SK-N-SH (cell line): ENCODE data around the gene BRD3. TPM values are rescaled to one million over a fixed set of nuclear protein-coding genes. Genes with fewer than 3 reads are reported as not detected.

Experiments used
- CTCF ChIA-PET: fragments of 300-600, 350-600 bp; formaldehyde crosslinking; extraction: SDS; loops from one replicate; lab custom pipeline; 2021; lab: Yijun Ruan, JAX
- POLR2A ChIA-PET: fragments of 350-600 bp; sonication (Branson Sonifier 250); formaldehyde crosslinking; extraction: SDS; loops from one replicate; lab custom pipeline; 2020; ENCODE audit warnings: antibody characterized with exemption, inconsistent platforms; lab: Yijun Ruan, JAX
- DNase-seq: peaks from one replicate; pipeline ENCODE4 v3.0.0; 2012
- H2AFZ ChIP-seq: fragments of 200-600 bp; sonication (generic); 2 replicates; pipeline ENCODE4 v1.8.1; 2016; ENCODE audit warnings: antibody characterized with exemption, mild to moderate bottlenecking, low read depth
- H3F3A ChIP-seq: fragments of 200-600 bp; sonication (generic); replicated peaks from 2 replicates; pipeline ENCODE3; 2016; ENCODE audit warnings: antibody characterized with exemption, mild to moderate bottlenecking; ENCODE audit not compliant: insufficient read depth
- H3K27ac ChIP-seq, 2 experiments: fragments of 200-500 bp in 1 of 2; fragments of 200-600 bp in 1 of 2; sonication (Bioruptor generic) in 1 of 2; sonication (generic), shearing (Covaris generic) in 1 of 2; 2 replicates each; pipeline versions ENCODE4 v1.5.1 to v1.6.1; 2014 to 2016; ENCODE audit warnings: low read depth in 2 of 2, inconsistent platforms in 1 of 2, low read length in 1 of 2, mild to moderate bottlenecking in 1 of 2, mixed read lengths in 1 of 2
- H3K27me3 ChIP-seq: fragments of 200-600 bp; sonication (generic), shearing (Covaris generic); 2 replicates; pipeline ENCODE4 v1.6.1; 2016; ENCODE audit warnings: mixed run types; ENCODE audit not compliant: insufficient read depth
- H3K36me3 ChIP-seq, 2 experiments: fragments of 200-500 bp in 1 of 2; fragments of 200-600 bp in 1 of 2; sonication (Bioruptor generic) in 1 of 2; sonication (generic) in 1 of 2; replicated peaks in 1 of 2; 2 replicates each; pipeline versions ENCODE3 to v1.5.1; 2014 to 2016; ENCODE audit warnings: low read length in 1 of 2, mild to moderate bottlenecking in 1 of 2; ENCODE audit not compliant: insufficient read depth in 2 of 2, control insufficient read depth in 1 of 2
- H3K4me1 ChIP-seq, 2 experiments: fragments of 200-500 bp in 1 of 2; fragments of 200-600 bp in 1 of 2; sonication (Bioruptor generic) in 1 of 2; sonication (generic), shearing (Covaris generic) in 1 of 2; 2 replicates each; pipeline versions ENCODE4 v1.5.1 to v1.6.1; 2014 to 2016; ENCODE audit warnings: low read depth in 1 of 2, low read length in 1 of 2, mixed run types in 1 of 2; ENCODE audit not compliant: insufficient read depth in 2 of 2, control insufficient read depth in 1 of 2
- H3K4me2 ChIP-seq: fragments of 200-600 bp; sonication (generic), shearing (Covaris generic); 2 replicates; pipeline ENCODE4 v1.6.1; 2017; ENCODE audit warnings: mixed run types
- H3K4me3 ChIP-seq, 2 experiments: fragments of 200-500 bp in 1 of 2; fragments of 200-600 bp in 1 of 2; sonication (Bioruptor generic) in 1 of 2; sonication (generic), shearing (Covaris generic) in 1 of 2; 2 replicates each; pipeline versions ENCODE4 v1.5.1 to v1.8.1; 2014 to 2016; ENCODE audit warnings: low read depth in 2 of 2, inconsistent platforms in 1 of 2, low read length in 1 of 2, mild to moderate bottlenecking in 1 of 2, mixed read lengths in 1 of 2, moderate library complexity in 1 of 2
- H3K79me2 ChIP-seq: fragments of 200-600 bp; sonication (generic); 2 replicates; pipeline ENCODE4 v1.8.1; 2017; ENCODE audit warnings: mild to moderate bottlenecking; ENCODE audit not compliant: insufficient read depth
- H3K9ac ChIP-seq: fragments of 200-600 bp; sonication (generic); 2 replicates; pipeline ENCODE4 v1.6.1; 2017; ENCODE audit warnings: mixed run types
- H3K9me2 ChIP-seq: fragments of 200-600 bp; sonication (generic); 2 replicates; pipeline ENCODE4 v1.6.1; 2017; ENCODE audit warnings: mixed run types
- H3K9me3 ChIP-seq: fragments of 200-600 bp; sonication (generic); 2 replicates; pipeline ENCODE4 v1.6.1; 2017; ENCODE audit warnings: mixed run types, mild to moderate bottlenecking, moderate library complexity
- H4K20me1 ChIP-seq: fragments of 200-600 bp; sonication (generic); 2 replicates; pipeline ENCODE4 v1.6.1; 2017; ENCODE audit warnings: mild to moderate bottlenecking, mixed run types; ENCODE audit not compliant: insufficient read depth
- CHD2 ChIP-seq: fragments of 150-350 bp; IDR thresholded peaks from 2 replicates; pipeline ENCODE4 v1.6.1; 2018; ENCODE audit warnings: low read length; ENCODE audit not compliant: partially characterized antibody
- FOXM1 ChIP-seq: IDR thresholded peaks from 2 replicates; pipeline ENCODE4 v1.4.0; 2012; ENCODE audit warnings: low read depth, mild to moderate bottlenecking
- GABPA ChIP-seq: IDR thresholded peaks from 2 replicates; pipeline ENCODE4 v1.4.0; 2012; ENCODE audit warnings: low read depth, mild to moderate bottlenecking
- JUND ChIP-seq: IDR thresholded peaks from 2 replicates; pipeline ENCODE4 v1.4.0; 2012
- MEF2A ChIP-seq: IDR thresholded peaks from 2 replicates; pipeline ENCODE4 v1.4.0; 2012; ENCODE audit warnings: low read depth, borderline replicate concordance
- MXI1 ChIP-seq: IDR thresholded peaks from 2 replicates; pipeline ENCODE4 v1.6.1; 2012; ENCODE audit warnings: mild to moderate bottlenecking, low read depth, low read length, improper control_type of control experiment
- NFIC ChIP-seq: IDR thresholded peaks from 2 replicates; pipeline ENCODE4 v1.4.0; 2012; ENCODE audit warnings: borderline replicate concordance
- POLR2AphosphoS5 ChIP-seq: IDR thresholded peaks from 2 replicates; pipeline ENCODE4 v1.6.1; 2012; ENCODE audit warnings: low read depth, low read length
- SIN3A ChIP-seq: IDR thresholded peaks from 2 replicates; pipeline ENCODE4 v1.6.1; 2012; ENCODE audit warnings: low read depth, mild to moderate bottlenecking, low read length, moderate library complexity, borderline replicate concordance
- SMC3 ChIP-seq: IDR thresholded peaks from 2 replicates; pipeline ENCODE4 v1.6.1; 2012; ENCODE audit warnings: low read depth, low read length, improper control_type of control experiment
- YY1 ChIP-seq: IDR thresholded peaks from 2 replicates; pipeline ENCODE4 v1.4.0; 2012; ENCODE audit warnings: low read depth, mild to moderate bottlenecking
- WGBS: methylation state at CpG from one replicate; pipeline ENCODE4 v1.1.6; 2017; ENCODE audit warnings: low lambda C conversion rate; 5-methylcytosine and 5-hydroxymethylcytosine counted together
- polyA plus RNA-seq, 3 experiments: library from polyadenylated mRNA; depleted of rRNA; stranded (reverse); fragments of >200 nt; gene quantifications; 2 replicates each; pipeline ENCODE4 v1.2.3, GENCODE V29; 2012
- TF ChIP-seq, protein P1 (sequence below): fragments of 200-600 bp; sonication (generic); IDR thresholded peaks from 2 replicates; pipeline ENCODE4 v1.6.1; 2017; ENCODE audit warnings: antibody characterized with exemption, mild to moderate bottlenecking, moderate library complexity
- TF ChIP-seq, protein P2 (sequence below): fragments of 150-350 bp; IDR thresholded peaks from 2 replicates; pipeline ENCODE4 v1.6.1; 2017; ENCODE audit warnings: antibody characterized with exemption, low read length, low read depth, borderline replicate concordance

BRD3 gene
- polyA plus RNA-seq, 1 of the 3 experiments (the other 2 are of a cell fraction) = 11.4 TPM

DNA sequence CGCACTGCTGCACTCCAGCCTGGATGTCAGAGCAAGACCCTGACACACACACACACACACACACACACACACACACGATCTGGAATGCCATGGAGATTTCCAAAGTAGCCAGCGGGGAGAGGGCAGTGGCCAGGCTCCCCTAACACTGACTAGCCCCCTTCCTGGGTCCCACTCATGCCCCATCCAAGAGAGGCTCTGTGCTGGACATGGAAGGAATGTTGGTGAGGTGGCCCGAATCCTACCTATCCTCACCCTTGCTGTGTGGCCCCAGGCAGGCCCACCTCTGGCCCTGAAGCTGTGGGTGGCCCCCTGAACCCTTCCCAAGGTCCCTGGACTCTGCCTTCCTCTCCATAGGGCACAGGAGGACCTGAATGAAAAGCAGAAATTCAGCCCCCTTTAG, 7.3 kb downstream of the BRD3 start:
- no peak overlapping the region for H3K4me2 ChIP-seq
- peaks cover 6 to 78% of the 10 kb centered on the region in 2 experiments; a peak in 2 of 4 replicates for H3K4me1 ChIP-seq
- H3K9me2 ChIP-seq = no peaks in the 10 kb centered on the region
- peak; percentile 10 for DNase-seq
- no peaks in the 10 kb centered on the region for H3K36me3 ChIP-seq
- no peak overlapping the region for H3K4me3 ChIP-seq
- CTCF ChIA-PET = no interaction called here
- no peak overlapping the region for H3K9ac ChIP-seq
- H3K27ac ChIP-seq = no peak overlapping the region; a peak in 1 of 4 replicates
- TF ChIP-seq, protein P1, sequence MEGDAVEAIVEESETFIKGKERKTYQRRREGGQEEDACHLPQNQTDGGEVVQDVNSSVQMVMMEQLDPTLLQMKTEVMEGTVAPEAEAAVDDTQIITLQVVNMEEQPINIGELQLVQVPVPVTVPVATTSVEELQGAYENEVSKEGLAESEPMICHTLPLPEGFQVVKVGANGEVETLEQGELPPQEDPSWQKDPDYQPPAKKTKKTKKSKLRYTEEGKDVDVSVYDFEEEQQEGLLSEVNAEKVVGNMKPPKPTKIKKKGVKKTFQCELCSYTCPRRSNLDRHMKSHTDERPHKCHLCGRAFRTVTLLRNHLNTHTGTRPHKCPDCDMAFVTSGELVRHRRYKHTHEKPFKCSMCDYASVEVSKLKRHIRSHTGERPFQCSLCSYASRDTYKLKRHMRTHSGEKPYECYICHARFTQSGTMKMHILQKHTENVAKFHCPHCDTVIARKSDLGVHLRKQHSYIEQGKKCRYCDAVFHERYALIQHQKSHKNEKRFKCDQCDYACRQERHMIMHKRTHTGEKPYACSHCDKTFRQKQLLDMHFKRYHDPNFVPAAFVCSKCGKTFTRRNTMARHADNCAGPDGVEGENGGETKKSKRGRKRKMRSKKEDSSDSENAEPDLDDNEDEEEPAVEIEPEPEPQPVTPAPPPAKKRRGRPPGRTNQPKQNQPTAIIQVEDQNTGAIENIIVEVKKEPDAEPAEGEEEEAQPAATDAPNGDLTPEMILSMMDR = no peak
- no peak for TF ChIP-seq CHD2
- TF ChIP-seq, protein P2, sequence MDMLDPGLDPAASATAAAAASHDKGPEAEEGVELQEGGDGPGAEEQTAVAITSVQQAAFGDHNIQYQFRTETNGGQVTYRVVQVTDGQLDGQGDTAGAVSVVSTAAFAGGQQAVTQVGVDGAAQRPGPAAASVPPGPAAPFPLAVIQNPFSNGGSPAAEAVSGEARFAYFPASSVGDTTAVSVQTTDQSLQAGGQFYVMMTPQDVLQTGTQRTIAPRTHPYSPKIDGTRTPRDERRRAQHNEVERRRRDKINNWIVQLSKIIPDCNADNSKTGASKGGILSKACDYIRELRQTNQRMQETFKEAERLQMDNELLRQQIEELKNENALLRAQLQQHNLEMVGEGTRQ = no peak
- no peak for TF ChIP-seq POLR2AphosphoS5
- H3K79me2 ChIP-seq = peaks cover 100% of the 10 kb centered on the region
- H3K9me3 ChIP-seq = no peaks in the 10 kb centered on the region
- POLR2A ChIA-PET = interaction anchor here (1.5 kb wide), 1 partner anchor 33 kb away, joined by 3 read pairs; no protein-coding TSS in a partner anchor
- H3F3A ChIP-seq = peaks cover 4% of the 10 kb centered on the region
- H3K27me3 ChIP-seq = no peaks in the 10 kb centered on the region
- peaks cover 100% of the 10 kb centered on the region for H4K20me1 ChIP-seq
- H2AFZ ChIP-seq = no peak overlapping the region
- WGBS = 71% methylated on average over 4 of the region's 4 CpGs

DNA sequence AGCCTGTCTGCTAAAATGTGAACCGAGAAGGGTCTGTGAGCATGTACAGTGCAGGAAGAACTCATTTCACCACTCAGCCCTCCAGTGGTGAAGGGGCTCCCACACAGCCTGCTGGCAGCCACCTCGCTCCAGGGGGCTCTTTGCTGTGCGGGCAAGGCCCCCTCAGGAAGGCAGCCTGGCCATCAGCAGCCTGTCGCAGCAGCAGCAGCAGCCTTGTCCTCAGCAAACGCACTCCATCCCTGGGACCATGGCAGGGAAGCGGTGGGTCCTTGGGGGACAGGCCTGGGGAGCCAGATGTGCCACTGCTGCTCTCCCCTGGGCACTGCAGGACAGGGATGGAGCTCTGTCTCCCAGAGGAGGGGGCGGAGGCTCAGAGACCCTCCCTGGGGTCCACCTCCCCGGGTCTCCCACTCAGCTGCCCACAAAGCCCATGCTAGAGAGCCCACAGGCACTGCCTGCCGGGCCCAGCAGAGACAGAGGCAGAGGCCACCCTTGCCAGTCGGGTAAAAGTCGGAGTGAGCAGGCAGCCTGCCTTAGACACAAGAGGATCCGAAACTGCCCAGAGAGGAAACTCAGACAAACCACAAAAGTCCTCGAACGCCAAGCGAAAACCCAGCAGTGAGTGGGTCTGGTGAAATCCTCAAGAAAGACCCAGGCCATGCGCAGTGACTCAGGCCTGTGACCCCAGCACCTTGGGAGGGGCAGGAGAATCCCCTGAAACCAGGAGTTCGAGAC, 8.0 kb downstream of the BRD3 start:
- H3K79me2 ChIP-seq = peaks cover 100% of the 10 kb centered on the region
- WGBS = 97% methylated on average over 14 of the region's 17 CpGs
- CTCF ChIA-PET = no interaction called here
- TF ChIP-seq POLR2AphosphoS5 = no peak
- no peak for TF ChIP-seq NFIC
- TF ChIP-seq SIN3A = no peak
- TF ChIP-seq GABPA = no peak
- TF ChIP-seq JUND = no peak
- no peak for TF ChIP-seq SMC3
- TF ChIP-seq MXI1 = no peak
- no peak for TF ChIP-seq FOXM1
- TF ChIP-seq, protein P1 = no peak
- no peak for TF ChIP-seq MEF2A
- no peak for TF ChIP-seq YY1
- H4K20me1 ChIP-seq = peaks cover 100% of the 10 kb centered on the region
- H3F3A ChIP-seq = no peaks in the 10 kb centered on the region
- no peaks in the 10 kb centered on the region for H3K36me3 ChIP-seq
- peak; percentile 44 for DNase-seq
- H3K4me2 ChIP-seq = 0 out of 2 replicates have a peak overlapping the region, but pooled peaks have one; percentile 33
- H2AFZ ChIP-seq = no peak overlapping the region
- POLR2A ChIA-PET = no interaction called here
- no peak overlapping the region for H3K4me3 ChIP-seq
- no peaks in the 10 kb centered on the region for H3K9me2 ChIP-seq
- no peak overlapping the region for H3K9ac ChIP-seq
- H3K4me1 ChIP-seq = peaks cover 6 to 83% of the 10 kb centered on the region in 2 experiments; a peak in 2 of 4 replicates
- no peak overlapping the region; a peak in 1 of 4 replicates for H3K27ac ChIP-seq
- no peaks in the 10 kb centered on the region for H3K27me3 ChIP-seq
- no peaks in the 10 kb centered on the region for H3K9me3 ChIP-seq
